Cardiac fibroblast (primary cell): ENCODE results near the gene MYL6B.
"Not testable (repeated sequence)": the region's sequence is repeated elsewhere in the genome, so short reads cannot be mapped to it uniquely, and the experiment has no call there.

Source experiments
- DNase-seq, 2 donors: peaks; one replicate each; pipeline versions ENCODE4 v3.0.0 to v3.0.0-alpha.2; 2010; ENCODE audit warnings: low read depth in 2 of 2
- H3K4me3 ChIP-seq, 2 donors: replicated peaks in 1 of 2; 1 replicate in 1 of 2; 2 replicates in 1 of 2; pipeline ENCODE4 v1.5.1; 2011; ENCODE audit warnings: low read depth in 2 of 2, low read length in 2 of 2, mild to moderate bottlenecking in 2 of 2, moderate library complexity in 1 of 2
- TF ChIP-seq, protein P1 (sequence below): IDR thresholded peaks from one replicate; pipeline ENCODE4 v1.5.1; 2011; ENCODE audit warnings: low read depth, mild to moderate bottlenecking, low read length, inconsistent platforms

The MYL6B gene

DNA sequence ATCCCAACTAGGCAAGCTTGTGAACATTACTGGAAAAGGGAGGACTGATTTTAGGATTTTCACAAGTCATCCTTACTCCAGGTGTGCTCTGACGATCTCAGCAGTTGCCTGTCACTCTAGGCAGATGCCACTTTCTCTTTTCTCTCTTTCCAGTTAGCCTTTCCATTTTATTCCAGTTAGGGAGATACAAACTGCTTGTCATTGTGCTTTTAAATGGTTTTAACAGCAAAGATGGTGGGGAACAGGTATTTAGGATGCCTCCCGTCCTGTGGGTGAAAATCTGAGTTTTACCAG lies 46.8 kb upstream of the MYL6B start:
- H3K4me3 ChIP-seq, result peak overlapping the region; percentile 93 to 94
- no peak for DNase-seq
- TF ChIP-seq, protein P1, sequence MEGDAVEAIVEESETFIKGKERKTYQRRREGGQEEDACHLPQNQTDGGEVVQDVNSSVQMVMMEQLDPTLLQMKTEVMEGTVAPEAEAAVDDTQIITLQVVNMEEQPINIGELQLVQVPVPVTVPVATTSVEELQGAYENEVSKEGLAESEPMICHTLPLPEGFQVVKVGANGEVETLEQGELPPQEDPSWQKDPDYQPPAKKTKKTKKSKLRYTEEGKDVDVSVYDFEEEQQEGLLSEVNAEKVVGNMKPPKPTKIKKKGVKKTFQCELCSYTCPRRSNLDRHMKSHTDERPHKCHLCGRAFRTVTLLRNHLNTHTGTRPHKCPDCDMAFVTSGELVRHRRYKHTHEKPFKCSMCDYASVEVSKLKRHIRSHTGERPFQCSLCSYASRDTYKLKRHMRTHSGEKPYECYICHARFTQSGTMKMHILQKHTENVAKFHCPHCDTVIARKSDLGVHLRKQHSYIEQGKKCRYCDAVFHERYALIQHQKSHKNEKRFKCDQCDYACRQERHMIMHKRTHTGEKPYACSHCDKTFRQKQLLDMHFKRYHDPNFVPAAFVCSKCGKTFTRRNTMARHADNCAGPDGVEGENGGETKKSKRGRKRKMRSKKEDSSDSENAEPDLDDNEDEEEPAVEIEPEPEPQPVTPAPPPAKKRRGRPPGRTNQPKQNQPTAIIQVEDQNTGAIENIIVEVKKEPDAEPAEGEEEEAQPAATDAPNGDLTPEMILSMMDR, result no peak

DNA sequence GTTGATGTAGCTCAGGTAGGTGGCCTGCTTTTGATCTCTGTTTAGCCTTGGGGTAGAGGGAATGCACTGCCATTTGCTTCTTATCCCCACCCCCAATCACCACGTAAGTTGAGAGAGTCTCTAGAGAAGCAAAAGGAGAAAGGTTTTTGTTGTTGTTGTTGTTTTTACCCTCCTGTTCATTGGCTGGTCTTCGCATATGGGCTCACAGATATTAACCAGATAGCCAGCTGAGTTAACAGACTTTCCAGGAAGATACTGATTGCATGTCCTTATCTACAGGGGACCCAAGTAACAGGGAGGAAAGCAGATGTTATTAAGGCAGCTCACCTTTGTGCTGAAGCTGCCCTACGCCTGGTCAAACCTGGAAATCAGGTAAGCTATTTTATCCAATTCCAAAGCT lies 45.1 kb upstream of the MYL6B start:
- no peak for DNase-seq
- TF ChIP-seq, protein P1, result no peak
- no peak overlapping the region for H3K4me3 ChIP-seq

DNA sequence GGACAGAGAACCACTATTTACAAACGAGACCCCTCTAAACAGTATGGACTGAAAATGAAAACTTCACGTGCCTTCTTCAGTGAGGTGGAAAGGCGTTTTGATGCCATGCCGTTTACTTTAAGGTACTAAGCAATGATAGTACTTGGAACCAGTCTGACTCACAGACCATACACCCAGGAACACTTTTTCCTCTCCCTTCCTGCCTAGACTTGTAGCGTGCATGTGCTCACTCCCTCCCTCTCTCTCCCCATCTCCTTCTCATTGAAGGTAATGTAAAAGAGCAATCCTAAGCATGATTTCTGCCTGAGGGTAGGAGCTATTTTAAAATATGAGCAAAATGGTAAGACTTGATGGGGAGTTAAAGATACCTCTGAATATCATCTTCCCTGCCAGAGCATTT lies 41.8 kb upstream of the MYL6B start:
- DNase-seq, result no peak
- H3K4me3 ChIP-seq, result no peak overlapping the region
- TF ChIP-seq, protein P1, result no peak

DNA sequence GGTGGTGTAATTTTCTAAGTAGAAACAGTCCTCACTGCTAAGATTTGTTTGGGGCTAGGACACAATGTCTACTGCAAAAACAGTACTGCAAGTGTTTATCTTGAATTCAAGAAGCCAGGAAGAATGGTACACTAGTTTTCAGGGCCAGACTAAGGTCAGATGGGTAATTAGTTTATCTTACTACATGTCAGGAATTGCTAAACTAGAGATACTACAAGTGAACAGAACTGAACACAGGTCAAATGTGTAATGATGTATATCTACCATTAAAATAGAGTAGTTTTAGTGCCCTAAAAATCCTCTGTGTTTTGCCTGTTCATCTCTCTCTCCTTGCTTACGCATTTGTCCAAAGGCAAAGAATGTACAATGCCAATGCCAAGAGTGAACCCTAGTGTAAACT lies 38.3 kb upstream of the MYL6B start:
- TF ChIP-seq, protein P1, result no peak
- no peak for DNase-seq
- no peak overlapping the region for H3K4me3 ChIP-seq

DNA sequence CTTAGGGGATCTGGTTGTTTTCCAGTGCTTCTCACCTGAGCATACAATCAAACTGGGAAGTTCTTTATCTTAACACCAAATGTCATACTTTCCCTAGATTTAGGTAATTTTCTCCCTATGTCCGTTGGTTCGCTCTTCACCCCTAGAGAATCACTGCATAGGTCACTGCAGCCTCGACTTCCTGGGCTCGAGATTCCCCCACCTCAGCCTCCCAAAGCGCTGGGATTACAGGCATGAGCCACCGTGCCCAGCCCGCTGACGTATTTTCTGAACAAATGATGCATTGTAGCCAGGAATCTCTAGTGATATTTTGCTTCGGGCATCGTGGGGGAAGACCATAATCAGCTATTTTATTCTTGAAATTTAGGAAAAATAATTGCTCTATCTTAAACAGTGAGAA lies 37.1 kb upstream of the MYL6B start:
- peak; percentile 48 to 53 for DNase-seq
- peak overlapping the region; percentile 65 to 73 for H3K4me3 ChIP-seq
- TF ChIP-seq, protein P1, result no peak

DNA sequence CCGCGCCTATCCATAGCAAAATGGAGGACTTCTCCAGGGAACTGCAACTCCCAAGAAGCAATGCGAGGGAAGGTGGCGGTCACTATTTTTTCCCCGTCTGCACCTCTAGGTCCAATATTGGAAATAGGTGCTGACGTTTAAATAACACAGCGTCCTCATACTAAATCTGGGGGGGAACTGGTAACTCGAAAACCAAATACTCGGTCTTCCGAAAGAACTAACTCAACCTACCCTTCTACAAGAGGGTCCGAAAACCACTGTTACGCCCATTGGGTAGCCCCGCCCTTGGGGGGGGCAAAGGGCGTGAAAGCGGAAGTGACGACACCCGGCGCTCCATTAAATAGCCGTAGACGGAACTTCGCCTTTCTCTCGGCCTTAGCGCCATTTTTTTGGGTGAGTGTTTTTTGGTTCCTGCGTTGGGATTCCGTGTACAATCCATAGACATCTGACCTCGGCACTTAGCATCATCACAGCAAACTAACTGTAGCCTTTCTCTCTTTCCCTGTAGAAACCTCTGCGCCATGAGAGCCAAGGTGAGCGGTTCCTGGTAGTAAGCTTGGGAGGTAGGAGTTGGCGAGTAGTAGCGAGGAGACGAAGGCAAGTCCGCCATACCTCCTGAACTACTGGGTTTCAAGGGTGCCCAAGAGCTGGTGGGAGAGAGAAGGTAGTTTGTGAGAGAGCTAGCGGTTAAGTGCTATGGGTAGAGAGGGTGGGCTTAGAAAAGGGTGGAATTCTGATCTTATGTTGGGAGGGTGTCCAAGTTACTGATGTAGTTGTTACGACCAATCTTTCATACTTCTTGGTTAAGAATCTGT lies 35.9 kb upstream of the MYL6B start, which contains the start of gene RPL41:
RPL41 (plus strand) TSS at position 367 of the 815 bp plus-strand sequence.
- H3K4me3 ChIP-seq, result peak within 1 kb of the TSS; percentile 65 to 73
- peak; percentile 95 to 97 for DNase-seq
- TF ChIP-seq, protein P1, result no peak

DNA sequence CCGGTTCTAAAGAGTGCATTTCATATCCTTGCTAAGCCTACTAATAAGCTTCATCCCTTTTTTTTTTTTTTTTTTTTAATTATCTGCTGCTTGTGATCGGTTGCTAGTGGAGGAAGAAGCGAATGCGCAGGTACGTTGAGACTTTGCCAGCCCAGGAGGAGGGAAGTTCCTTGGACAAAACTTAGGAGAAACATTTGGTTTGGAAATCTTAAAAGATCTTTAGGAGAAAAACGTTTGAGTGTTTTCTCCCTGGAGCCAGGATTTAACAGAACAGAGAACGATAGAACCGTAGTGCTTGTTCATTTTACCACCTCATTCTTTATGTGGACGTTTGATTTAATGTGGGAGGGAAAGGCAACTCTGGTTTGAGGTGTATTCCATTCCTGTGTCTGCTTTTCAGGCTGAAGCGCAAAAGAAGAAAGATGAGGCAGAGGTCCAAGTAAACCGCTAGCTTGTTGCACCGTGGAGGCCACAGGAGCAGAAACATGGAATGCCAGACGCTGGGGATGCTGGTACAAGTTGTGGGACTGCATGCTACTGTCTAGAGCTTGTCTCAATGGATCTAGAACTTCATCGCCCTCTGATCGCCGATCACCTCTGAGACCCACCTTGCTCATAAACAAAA lies 35.2 kb upstream of the MYL6B start:
- peak overlapping the region; percentile 65 to 73 for H3K4me3 ChIP-seq
- not testable (repeated sequence) for DNase-seq
